GM18867 (cell line): ENCODE results near the gene COL13A1.

Source experiments
- ATAC-seq: cut with Tn5 transposase; IDR thresholded peaks from one replicate; pipeline ENCODE4 v1.9.1; 2021; ENCODE audit warnings: mild to moderate bottlenecking, moderate library complexity; ENCODE audit not compliant: unreplicated experiment

COL13A1 gene

GRCh38 chr10:69884024-69884367, 82.3 kb downstream of the COL13A1 start:
- no peak for ATAC-seq

GRCh38 chr10:69884686-69885085, 83.0 kb downstream of the COL13A1 start:
- ATAC-seq, result no peak

DNA sequence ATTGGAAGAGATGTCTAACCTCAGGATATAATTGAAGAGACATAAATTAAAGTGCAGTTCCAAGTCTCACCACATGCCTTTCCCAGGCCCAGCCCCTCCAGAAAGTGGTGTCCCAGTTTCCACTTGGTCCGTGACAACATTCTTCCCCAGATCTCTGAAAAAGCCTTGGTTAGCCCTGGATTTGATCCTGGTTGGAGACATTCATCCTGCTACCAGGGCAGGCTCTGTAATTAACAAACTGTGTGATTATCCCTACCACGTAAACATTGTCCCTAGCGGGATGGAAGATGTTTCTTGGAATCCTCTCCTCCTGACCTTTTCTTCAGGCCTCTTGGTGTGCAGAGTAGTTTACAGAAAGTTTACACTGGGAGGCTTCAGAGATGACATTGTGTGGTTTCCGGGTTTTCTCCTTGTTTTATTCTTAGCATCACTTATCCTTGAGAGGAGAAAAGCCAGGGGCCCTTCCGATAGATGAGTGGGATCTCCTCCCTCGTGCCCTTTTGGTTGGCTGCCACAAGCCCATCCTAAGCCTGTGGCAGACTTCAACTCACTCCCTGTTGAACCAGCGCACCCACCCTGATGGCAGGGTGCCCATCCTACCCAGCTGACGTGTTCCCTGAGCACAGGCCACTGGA, 83.8 kb downstream of the COL13A1 start:
- no peak for ATAC-seq

- no peak for ATAC-seq
Measured at GRCh38 chr10:69888882-69889584, 87.3 kb downstream of the COL13A1 start.

DNA sequence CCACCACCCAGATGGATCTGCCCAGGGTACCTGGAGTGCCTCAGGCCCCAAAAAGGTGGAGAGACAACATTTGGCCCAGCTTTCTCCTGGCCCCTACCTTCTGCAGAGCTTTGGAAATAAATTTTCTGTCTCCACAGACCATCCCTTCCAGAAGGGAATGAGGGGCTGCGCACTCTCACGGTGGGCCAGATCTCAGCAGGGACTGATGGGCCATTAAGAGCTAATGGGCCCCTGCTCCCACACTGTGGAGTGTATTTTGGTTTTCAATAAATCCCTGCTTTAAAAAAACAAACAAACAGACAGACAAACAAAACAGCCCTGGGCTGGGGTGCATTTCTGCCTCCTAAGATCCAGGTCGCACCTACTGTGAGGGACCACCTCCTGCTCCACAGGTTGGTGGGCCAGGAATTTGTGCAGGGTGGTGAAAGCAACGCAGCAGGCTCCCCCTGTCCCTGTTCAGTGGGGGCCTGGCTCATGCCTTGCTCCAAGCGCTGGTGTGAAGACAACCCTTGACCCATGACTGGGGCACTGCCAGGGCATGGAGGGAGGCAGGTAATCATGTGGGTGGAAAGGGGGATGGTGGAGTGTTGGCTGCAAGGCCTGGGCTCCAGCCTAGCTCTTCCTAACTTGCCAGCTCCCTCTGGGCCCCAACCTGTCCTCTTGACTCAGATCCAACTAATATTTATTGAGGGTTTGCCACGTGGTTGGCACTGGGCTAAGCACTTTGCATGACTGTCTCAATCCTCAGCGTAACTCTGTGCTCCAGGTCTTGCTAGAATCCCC, 88.5 kb downstream of the COL13A1 start:
- no peak for ATAC-seq

DNA sequence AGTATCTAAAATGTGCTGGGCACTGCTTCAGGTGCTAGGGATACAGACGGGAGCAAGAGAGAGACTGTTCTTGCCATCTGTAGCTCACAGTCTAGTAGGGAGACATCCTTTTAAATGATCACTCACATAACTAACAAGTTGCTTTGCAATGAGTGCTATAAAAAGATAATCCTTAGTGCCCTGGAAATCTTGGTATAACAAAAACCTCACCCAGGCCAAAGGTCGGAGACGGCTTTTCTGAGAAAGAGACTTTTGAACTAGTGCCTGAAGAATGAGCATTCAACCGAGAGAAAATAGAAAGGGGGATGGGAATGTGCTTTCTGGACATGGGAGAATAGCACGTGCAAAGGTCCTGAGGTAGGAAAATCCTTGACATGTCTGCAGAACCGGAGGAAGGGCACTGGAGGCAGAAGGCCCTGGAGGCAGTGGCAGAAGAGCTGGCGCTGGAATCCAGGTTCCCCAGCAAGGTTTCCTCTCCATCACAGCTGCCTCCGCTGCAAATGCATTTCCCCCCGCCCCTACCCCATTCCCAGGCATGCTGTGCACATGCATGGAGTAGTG, 89.4 kb downstream of the COL13A1 start:
- ATAC-seq, result no peak

DNA sequence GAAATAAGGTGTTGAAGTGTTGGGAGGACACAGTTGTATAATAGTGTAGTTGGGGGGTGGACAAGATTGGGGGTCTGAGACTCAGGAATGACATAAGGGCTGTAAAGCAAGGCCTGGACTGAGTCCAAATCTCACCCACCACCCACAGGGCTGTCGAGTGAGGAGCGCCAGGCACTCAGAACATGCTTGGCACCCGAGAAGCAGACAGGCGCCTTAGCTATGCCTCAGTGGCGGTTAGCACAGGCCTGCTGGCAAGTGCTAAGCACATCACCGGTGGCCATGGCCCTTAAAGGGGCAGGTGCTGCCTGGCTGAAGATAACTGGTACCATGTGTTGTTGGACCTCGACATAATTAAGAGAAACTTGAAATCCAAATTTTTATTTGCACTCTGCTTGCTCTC, 90.7 kb downstream of the COL13A1 start:
- no peak for ATAC-seq

DNA sequence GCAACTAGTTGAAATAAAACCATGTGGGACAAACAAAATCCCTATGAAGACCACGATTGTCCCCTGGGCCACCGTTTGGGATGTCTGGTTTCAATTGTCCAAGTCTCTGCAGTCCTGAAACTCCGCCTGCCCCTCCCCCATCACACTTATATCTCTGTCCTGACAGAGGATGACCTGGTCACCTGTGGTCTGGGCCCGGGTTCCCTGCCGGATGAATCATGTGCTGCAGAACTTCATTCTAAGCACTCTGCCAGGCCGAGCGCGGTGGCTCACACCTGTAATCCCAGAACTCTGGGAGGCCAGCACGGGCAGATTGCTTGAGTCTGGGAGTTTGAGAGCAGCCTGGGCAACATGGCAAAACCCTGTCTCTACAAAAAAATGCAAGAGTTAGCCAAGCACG, 91.1 kb downstream of the COL13A1 start:
- no peak for ATAC-seq

GRCh38 chr10:69893271-69893900, 91.7 kb downstream of the COL13A1 start:
- ATAC-seq, result no peak

DNA sequence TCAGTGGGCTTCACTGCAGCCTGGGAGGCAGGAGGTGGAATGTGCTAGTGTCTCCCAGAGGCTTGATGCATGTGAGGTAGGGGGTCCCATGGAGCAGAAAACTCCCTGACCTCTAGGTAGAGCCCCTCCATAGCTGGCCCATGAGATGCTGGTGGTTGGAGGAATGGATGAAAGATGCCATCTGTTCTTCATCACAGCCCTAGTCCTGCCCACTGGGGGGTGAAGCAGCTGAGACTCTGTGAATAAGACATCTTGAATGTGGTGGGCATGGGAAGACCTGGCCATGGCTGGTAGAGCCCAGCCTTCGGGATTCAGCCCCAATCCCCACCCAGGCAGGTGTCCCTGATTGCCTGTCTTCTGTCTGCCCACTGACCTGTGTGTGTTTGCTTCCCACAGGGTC, 92.5 kb downstream of the COL13A1 start:
- no peak for ATAC-seq

DNA sequence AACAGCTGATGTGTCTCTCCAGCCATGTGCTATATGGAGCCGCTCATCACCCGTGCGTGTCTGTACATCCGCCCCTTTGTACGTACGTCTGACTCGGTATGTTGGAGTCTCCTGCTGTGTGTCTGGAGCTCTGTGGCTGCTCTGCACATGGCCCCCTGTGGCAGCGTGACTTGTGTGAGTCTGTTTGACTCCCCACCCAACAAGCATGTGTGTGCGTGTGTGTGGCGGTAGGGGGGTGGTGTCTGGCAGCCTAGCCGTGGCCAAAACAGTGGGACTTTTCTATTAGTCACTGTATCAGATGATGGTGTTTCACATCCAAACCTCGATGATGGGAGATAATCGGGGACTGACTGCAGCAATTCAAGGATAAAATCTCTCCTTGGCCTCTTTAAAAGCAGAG, 94.1 kb downstream of the COL13A1 start:
- ATAC-seq, result no peak

DNA sequence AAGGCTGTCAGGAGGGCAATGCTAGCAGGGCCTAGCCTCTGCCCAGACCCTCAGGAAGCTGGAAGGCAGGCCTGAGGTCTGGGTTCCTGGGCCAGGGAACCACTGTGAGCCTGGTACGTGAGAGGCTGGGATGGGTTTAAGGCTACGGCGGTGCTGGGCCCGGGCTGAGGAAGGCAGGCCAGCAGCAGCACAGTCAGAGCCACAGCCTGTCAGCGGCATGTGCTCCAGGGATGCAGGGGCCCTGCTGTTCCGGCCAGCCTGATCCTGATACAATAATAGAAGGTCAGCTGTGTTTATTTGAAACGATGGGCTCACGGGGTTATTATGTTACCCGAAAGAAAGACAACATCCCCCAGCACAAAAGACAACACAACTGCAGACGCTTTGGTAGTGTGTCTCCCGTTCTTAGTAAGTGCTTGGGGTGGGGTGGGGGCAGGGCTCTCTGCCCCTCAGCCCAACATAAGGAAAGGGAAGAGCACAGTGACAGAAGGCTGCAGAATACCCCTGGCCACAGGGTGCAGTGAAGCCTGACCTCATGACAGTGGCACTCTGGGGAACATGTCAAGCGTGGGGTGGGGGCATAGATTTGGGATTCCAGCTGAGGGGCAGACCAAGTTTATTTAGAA, 95.0 kb downstream of the COL13A1 start:
- ATAC-seq, result no peak

- no peak for ATAC-seq
Measured at GRCh38 chr10:69897432-69897831, 95.7 kb downstream of the COL13A1 start.

- no peak for ATAC-seq
Measured at GRCh38 chr10:69897999-69898398, 96.3 kb downstream of the COL13A1 start.

- ATAC-seq, result no peak
Measured at GRCh38 chr10:69898524-69898923, 96.8 kb downstream of the COL13A1 start.

DNA sequence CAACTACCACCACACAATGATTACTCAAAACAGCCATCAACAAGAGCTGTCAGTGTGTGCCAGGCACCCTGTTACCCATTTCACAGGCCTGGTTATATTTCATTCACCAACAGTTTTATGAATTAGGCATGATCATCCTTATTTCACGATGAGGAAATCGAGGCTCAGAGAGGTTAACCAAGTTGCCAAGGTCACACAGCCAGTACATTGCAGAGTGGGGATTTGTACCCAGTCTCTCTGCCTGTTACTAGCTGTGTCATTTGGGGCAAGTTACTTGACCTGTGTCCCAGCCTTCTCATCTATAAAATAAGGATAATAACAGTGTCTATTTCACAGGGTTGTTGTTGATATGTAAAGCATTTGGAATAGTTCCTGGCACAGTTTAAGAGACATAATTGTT, 97.2 kb downstream of the COL13A1 start:
- no peak for ATAC-seq

- ATAC-seq, result no peak
Measured at GRCh38 chr10:69899727-69900595, 98.3 kb downstream of the COL13A1 start.

- ATAC-seq, result no peak
Measured at GRCh38 chr10:69901022-69901421, 99.3 kb downstream of the COL13A1 start.

DNA sequence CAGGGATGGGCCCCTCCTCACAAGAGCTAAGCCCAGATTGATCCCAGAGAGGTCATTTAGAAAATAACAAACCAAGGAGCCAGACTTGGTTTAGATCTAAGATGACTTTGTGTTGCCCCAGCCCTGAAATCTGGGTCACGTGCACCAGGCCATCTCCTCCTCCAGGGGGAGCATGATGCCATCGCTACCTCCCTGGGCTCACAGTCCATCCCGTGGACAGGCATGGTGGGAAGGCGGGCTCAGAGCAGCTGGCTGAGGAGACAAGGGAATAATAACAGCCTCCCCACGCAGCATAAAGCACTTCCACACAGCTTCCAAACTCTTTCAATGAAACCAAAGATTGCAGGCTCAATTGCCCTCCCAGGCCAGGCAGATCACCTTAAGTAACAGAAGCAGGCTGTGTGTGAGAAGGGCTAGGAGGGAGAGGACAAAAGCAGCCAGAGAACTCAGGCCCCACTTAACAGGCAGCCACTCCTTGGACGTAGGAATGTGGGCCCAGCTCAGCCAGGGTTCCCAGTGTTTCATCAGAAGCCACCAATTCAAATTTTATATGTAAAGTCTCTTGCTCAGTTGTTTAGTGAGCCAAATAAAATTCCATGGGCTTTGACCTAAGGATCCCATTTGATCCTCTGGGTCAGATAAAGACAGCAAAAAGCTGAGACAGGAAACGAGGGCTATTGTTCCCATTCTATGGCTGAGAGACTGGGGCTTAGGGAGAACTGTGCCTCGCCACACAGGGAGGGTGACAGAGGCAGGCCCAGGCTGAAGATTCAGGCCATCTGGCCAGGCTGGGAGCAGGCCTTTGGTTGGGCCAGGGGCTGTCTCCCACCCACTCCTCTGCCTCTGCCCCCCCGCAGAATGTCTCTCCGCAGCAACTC, 100.2 kb downstream of the COL13A1 start:
- no peak for ATAC-seq
